GM12878 (cell line): Measurements from ENCODE around the gene LIFR. TPM values are rescaled to one million over a fixed set of nuclear protein-coding genes. Genes with fewer than 3 reads are reported as not detected.

Experiments used
- ATAC-seq: fragments of 200-7000 bp; cut with Tn5 transposase; 3 replicates; pipeline ENCODE4 v1.9.1; 2020; ENCODE audit warnings: mild to moderate bottlenecking, moderate library complexity
- BruUV-seq: library from RNA; stranded (reverse); fragments of 400-500 nt; replicated peaks from 2 replicates; lab custom pipeline; 2021; lab: Mats Ljungman, UMichigan
- CTCF ChIA-PET: fragments of 300-600 bp; sonication (Branson Sonifier 250); formaldehyde crosslinking; extraction: SDS; loops from one replicate; lab custom pipeline; 2021; ENCODE audit warnings: inconsistent platforms; lab: Yijun Ruan, JAX
- POLR2A ChIA-PET: fragments of 350-600 bp; formaldehyde crosslinking; extraction: SDS; loops from one replicate; lab custom pipeline; 2021; ENCODE audit warnings: inconsistent platforms; lab: Charles Lee
- RAD21 ChIA-PET: fragments of 300-600 bp; sonication (Branson Sonifier 250); formaldehyde crosslinking; loops from one replicate; lab custom pipeline; 2023; ENCODE audit warnings: antibody characterized with exemption; ENCODE audit not compliant: unreplicated experiment; lab: Charles Lee
- SMC1A ChIA-PET: fragments of 300-600 bp; sonication (Branson Sonifier 250); formaldehyde crosslinking; loops from one replicate; lab custom pipeline; 2023; ENCODE audit not compliant: unreplicated experiment, uncharacterized antibody; lab: Charles Lee
- DNase-seq: peaks from one replicate; pipeline ENCODE4 v3.0.0-alpha.2; 2011; ENCODE audit warnings: low read depth, low spot score
- FAIRE-seq: peaks from 3 replicates; lab custom pipeline; 2011; peaks lifted over from hg19 to GRCh38; lab: Jason Lieb, UNC
- H2AFZ ChIP-seq: 2 replicates; pipeline ENCODE4 v1.6.0; 2011; ENCODE audit warnings: low read depth, low read length, control low read depth; ENCODE audit not compliant: control insufficient read depth
- H3K27ac ChIP-seq: 2 replicates; pipeline ENCODE4 v1.5.1; 2011; ENCODE audit warnings: control low read depth; ENCODE audit not compliant: control insufficient read depth, insufficient read depth
- H3K27me3 ChIP-seq, 2 experiments: replicated peaks in 1 of 2; 2 replicates each; pipeline versions ENCODE4 v1.6.0 to v1.6.1; 2011; ENCODE audit warnings: low read length in 1 of 2; ENCODE audit not compliant: control insufficient read depth in 2 of 2, insufficient read depth in 2 of 2
- H3K36me3 ChIP-seq, 2 experiments: 2 replicates each; pipeline ENCODE4 v1.5.1; 2011; ENCODE audit warnings: low read length in 1 of 2; ENCODE audit not compliant: control insufficient read depth in 2 of 2, insufficient read depth in 2 of 2
- H3K4me1 ChIP-seq: 2 replicates; pipeline ENCODE4 v1.6.1; 2011; ENCODE audit warnings: mild to moderate bottlenecking, low read length, moderate library complexity, mixed read lengths; ENCODE audit not compliant: control insufficient read depth, insufficient read depth
- H3K4me2 ChIP-seq: 2 replicates; pipeline ENCODE4 v1.6.0; 2011; ENCODE audit warnings: control low read depth; ENCODE audit not compliant: control insufficient read depth, insufficient read depth
- H3K4me3 ChIP-seq: fragments of 200-600 bp; sonication (generic); 2 replicates; pipeline ENCODE4 v1.5.1; 2016
- H3K79me2 ChIP-seq: 2 replicates; pipeline ENCODE4 v1.6.0; 2011; ENCODE audit warnings: low read length; ENCODE audit not compliant: control insufficient read depth, insufficient read depth
- H3K9ac ChIP-seq: 2 replicates; pipeline ENCODE4 v1.8.0; 2011; ENCODE audit warnings: low read length, control low read depth, mixed read lengths; ENCODE audit not compliant: control insufficient read depth, insufficient read depth
- H3K9me3 ChIP-seq: replicated peaks from 3 replicates; pipeline ENCODE4 v1.5.1; 2011; ENCODE audit warnings: mild to moderate bottlenecking, low read length; ENCODE audit not compliant: control insufficient read depth, insufficient read depth
- H4K20me1 ChIP-seq: 2 replicates; pipeline ENCODE4 v1.6.0; 2011; ENCODE audit not compliant: control insufficient read depth, insufficient read depth
- BCL11A ChIP-seq: IDR thresholded peaks from 2 replicates; pipeline ENCODE4 v1.6.1; 2011; ENCODE audit warnings: low read depth, low read length
- BRCA1 ChIP-seq: IDR thresholded peaks from 2 replicates; pipeline ENCODE4 v1.6.1; 2011; ENCODE audit warnings: low read depth, low read length, improper control_type of control experiment
- CBX3 ChIP-seq: fragments of 200-600 bp; sonication (generic); IDR thresholded peaks from 2 replicates; pipeline ENCODE4 v1.6.1; 2016; ENCODE audit warnings: low read depth, borderline replicate concordance
- HDAC6 ChIP-seq: fragments of 200-600 bp; sonication (generic); IDR thresholded peaks from one replicate; pipeline ENCODE4 v1.8.0; 2017; ENCODE audit warnings: antibody characterized with exemption; ENCODE audit not compliant: unreplicated experiment
- IKZF2 ChIP-seq, 2 experiments: fragments of 450-650 bp; IDR thresholded peaks; 2 replicates each; pipeline ENCODE4 v1.6.1; 2017; ENCODE audit warnings: mild to moderate bottlenecking in 2 of 2, moderate library complexity in 2 of 2
- PAX8 ChIP-seq: fragments of 450-650 bp; IDR thresholded peaks from 2 replicates; pipeline ENCODE4 v1.6.1; 2017; ENCODE audit warnings: mild to moderate bottlenecking, moderate library complexity
- RELA ChIP-seq: fragments of 450-650 bp; IDR thresholded peaks from 2 replicates; pipeline ENCODE4 v1.8.0; 2014; ENCODE audit warnings: borderline replicate concordance; ENCODE audit not compliant: partially characterized antibody
- RELB ChIP-seq: fragments of 450-650 bp; IDR thresholded peaks from 2 replicates; pipeline ENCODE4 v1.6.1; 2017; ENCODE audit warnings: low read depth, mild to moderate bottlenecking, moderate library complexity
- RUNX3 ChIP-seq: IDR thresholded peaks from 2 replicates; pipeline ENCODE4 v1.6.1; 2012; ENCODE audit warnings: low read length, inconsistent platforms
- SRF ChIP-seq, 2 experiments: IDR thresholded peaks; 2 replicates each; pipeline ENCODE4 v1.6.1; 2011; ENCODE audit warnings: low read depth in 2 of 2, low read length in 2 of 2, mild to moderate bottlenecking in 1 of 2, moderate library complexity in 1 of 2
- STAT1 ChIP-seq: fragments of 450-650 bp; conservative IDR thresholded peaks from 2 replicates; pipeline ENCODE4 v1.6.1; 2014; ENCODE audit warnings: antibody characterized with exemption, mild to moderate bottlenecking
- SUPT20H ChIP-seq: IDR thresholded peaks from 2 replicates; pipeline ENCODE4 v1.6.1; 2011; ENCODE audit warnings: low read depth, mild to moderate bottlenecking, low read length, moderate library complexity, borderline replicate concordance; ENCODE audit not compliant: control insufficient read depth
- SUZ12 ChIP-seq: fragments of 200-600 bp; sonication (generic); IDR thresholded peaks from one replicate; pipeline ENCODE4 v1.6.1; 2018; ENCODE audit warnings: antibody characterized with exemption, mild to moderate bottlenecking; ENCODE audit not compliant: unreplicated experiment
- TAF1 ChIP-seq: IDR thresholded peaks from 2 replicates; pipeline ENCODE4 v1.6.1; 2011; ENCODE audit warnings: mild to moderate bottlenecking, low read depth, low read length, borderline replicate concordance
- YY1 ChIP-seq: IDR thresholded peaks from 2 replicates; pipeline ENCODE4 v1.6.1; 2011; ENCODE audit warnings: low read depth, mild to moderate bottlenecking, low read length
- WGBS: methylation state at CpG from one replicate; pipeline ENCODE4 v1.1.6; 2016; ENCODE audit warnings: low lambda C conversion rate; ENCODE audit not compliant: insufficient replicate concordance, insufficient coverage; ENCODE audit errors: missing lambda C conversion rate; 5-methylcytosine and 5-hydroxymethylcytosine counted together
- in situ Hi-C: fragments of 300-500 bp; cut with MboI; formaldehyde crosslinking; loops from 9 replicates; pipeline ENCODE4 v1.14.3; 2018; ENCODE audit warnings: mixed read lengths
- intact Hi-C: fragments of 100-400 bp; cut with micrococcal nuclease; formaldehyde crosslinking; loops from one replicate; pipeline ENCODE4 v1.14.2; 2022; ENCODE audit not compliant: unreplicated experiment
- polyA plus RNA-seq, 11 experiments: library from polyadenylated mRNA; depleted of rRNA in 4 of 11; unstranded in 6 of 11; stranded (reverse) in 5 of 11; fragments of >200 nt; fragmentation: Nextera tagmentation in 4 of 11; fragmentation: Illumina TruSeq in 1 of 11; extraction: Ambion mirVana in 4 of 11; extraction: Trizol in 1 of 11; gene quantifications; 1 replicate in 1 of 11; 2 replicates in 10 of 11; pipeline versions ENCODE4 v1.2.1 to v1.2.3, GENCODE V29; 2011 to 2016; ENCODE audit warnings: inconsistent platforms in 2 of 11, missing spikeins in 2 of 11, low read depth in 1 of 11
- total RNA-seq, 4 experiments: library from RNA; depleted of rRNA in 3 of 4; stranded (reverse); fragments of >200 nt in 3 of 4; fragmentation: Illumina TruSeq in 1 of 4; extraction: Trizol in 1 of 4; gene quantifications; 2 replicates each; pipeline versions ENCODE4 v1.2.1 to v1.2.3, GENCODE V29; 2013 to 2021

LIFR gene
- total and polyA plus RNA-seq, 10 of the 15 experiments (the other 5 are each of a cell fraction or from before 2014, with no cell fraction given): 0.10 TPM; not detected in 9

GRCh38 chr5:38531518-38531917, 24.9 kb downstream of the LIFR start:
- no peaks in the 10 kb centered on the region for H3K27me3 ChIP-seq
- H3K4me2 ChIP-seq: no peak overlapping the region
- H3K9me3 ChIP-seq: no peaks in the 10 kb centered on the region
- FAIRE-seq (no peak), ATAC-seq (no peak), DNase-seq (no peak)
- in situ Hi-C loops (no loop called here), intact Hi-C loops (no loop called here)
- no peaks in the 10 kb centered on the region for H3K79me2 ChIP-seq
- no peak overlapping the region for H2AFZ ChIP-seq
- H4K20me1 ChIP-seq: no peaks in the 10 kb centered on the region
- H3K36me3 ChIP-seq: no peaks in the 10 kb centered on the region
- WGBS: 33% methylated on average over 3 of the region's 3 CpGs
- H3K9ac ChIP-seq: no peak overlapping the region
- no peak for TF ChIP-seq RUNX3
- no peak for TF ChIP-seq YY1
- TF ChIP-seq TAF1: no peak
- TF ChIP-seq SUPT20H: no peak
- no peak for TF ChIP-seq STAT1
- no peak for TF ChIP-seq SRF (IDR thresholded peaks at IDR 0.05; ENCODE audit: low read depth in 2 of 2, low read length in 2 of 2)
- no peak for TF ChIP-seq RELA
- no peak for TF ChIP-seq CBX3
- TF ChIP-seq PAX8: no peak
- no peak for TF ChIP-seq IKZF2 (IDR thresholded peaks at IDR 0.05)
- TF ChIP-seq BCL11A: no peak
- TF ChIP-seq SUZ12: no peak
- no peak for TF ChIP-seq BRCA1
- TF ChIP-seq HDAC6: no peak
- no peak for TF ChIP-seq RELB
- TF ChIP-seq, all 136 proteins: peak for 0
- ChIA-PET SMC1A (no interaction called here), POLR2A (no interaction called here), CTCF (no interaction called here), RAD21 (no interaction called here)
- H3K27ac ChIP-seq: no peak overlapping the region
- H3K4me3 ChIP-seq: no peak overlapping the region
- H3K4me1 ChIP-seq: no peaks in the 10 kb centered on the region
- BruUV-seq: no TSS peak
